HG03571 (cell line): Measurements from ENCODE around the gene C5orf52.
"Not testable (repeated sequence)": the region's sequence is repeated elsewhere in the genome, so short reads cannot be mapped to it uniquely, and the experiment has no call there.

ENCODE experiments used
- ATAC-seq: cut with Tn5 transposase; IDR thresholded peaks from one replicate; pipeline ENCODE4 v1.9.1; 2021; ENCODE audit not compliant: unreplicated experiment

C5orf52 gene

DNA sequence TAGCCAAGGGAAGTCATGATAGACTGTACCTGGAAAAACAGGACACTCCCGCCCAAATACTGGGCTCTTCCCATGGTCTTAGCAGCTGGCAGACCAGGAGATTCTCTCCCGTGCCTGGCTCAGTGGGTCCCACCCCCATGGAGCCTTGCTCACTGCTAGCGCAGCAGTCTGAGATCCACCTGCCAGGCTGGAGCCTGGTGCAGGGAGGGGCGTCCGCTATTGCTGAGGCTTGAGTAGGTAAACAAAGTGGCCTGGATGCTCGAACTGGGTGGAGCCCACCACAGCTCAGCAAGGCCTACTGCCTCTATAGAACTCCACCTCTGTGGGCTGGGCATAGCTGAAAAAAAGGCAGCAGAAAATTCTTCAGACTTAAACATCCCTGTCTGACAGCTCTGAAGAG, 49.8 kb downstream of the C5orf52 start:
- ATAC-seq = no peak

DNA sequence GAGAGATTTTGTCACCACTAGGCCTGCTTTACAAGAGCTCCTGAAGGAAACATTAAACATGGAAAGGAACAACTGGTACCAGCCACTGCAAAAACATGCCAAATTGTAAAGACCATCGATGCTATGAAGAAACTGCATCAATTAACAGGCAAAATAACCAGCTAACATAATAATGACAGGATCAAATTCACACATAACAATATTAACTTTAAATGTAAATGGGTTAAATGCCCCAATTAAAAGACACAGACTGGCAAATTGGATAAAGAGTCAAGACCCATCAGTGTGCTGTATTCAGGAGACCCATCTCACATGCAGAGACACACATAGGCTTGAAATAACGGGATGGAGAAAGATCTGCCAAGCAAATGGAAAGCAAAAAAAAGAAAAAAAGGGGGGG, 51.6 kb downstream of the C5orf52 start:
- not testable (repeated sequence) for ATAC-seq

DNA sequence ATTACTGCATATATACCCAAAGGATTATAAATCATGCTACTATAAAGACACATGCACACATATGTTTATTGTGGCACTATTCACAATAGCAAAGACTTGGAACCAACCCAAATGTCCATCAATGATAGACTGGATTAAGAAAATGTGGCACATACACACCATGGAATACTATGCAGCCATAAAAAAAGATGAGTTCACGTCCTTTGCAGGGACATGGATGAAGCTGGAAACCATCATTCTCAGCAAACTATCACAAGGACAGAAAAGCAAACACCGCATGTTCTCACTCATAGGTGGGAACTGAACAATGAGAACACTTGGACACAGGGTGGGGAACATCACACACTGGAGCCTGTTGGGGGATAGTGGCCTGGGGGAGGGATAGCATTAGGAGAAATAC, 55.3 kb downstream of the C5orf52 start:
- ATAC-seq = not testable (repeated sequence)

DNA sequence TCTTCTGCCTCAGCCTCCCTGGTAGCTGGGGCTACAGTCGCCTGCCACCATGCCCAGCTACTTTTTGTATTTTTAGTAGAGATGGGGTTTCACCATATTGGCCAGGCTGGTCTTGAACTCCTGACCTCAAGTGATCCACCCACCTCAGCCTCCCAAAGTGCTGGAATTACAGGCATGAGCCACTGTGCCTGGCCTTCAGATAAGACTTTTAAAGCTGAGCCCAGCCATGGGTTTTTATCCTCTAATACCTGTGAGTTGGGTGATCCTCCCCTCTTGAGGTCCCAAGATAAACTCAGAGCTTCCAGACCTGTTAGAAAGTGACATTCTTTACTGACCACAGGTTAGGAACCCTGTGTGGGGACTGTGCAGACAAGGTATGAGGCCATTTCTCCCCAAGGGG, 56.5 kb downstream of the C5orf52 start:
- not testable (repeated sequence) for ATAC-seq
